ENCODE results near the gene EPSTI1. TPM values are rescaled to one million over a fixed set of nuclear protein-coding genes. Genes with fewer than 3 reads are reported as not detected.

Gene EPSTI1
- total RNA-seq, 1 donor from 2014 or later = 2.1 TPM

- Mint-ChIP-seq H3K4me1 (ENCODE audit: low read depth) (peaks cover 33% of the 10 kb centered on the region), H3K36me3 (ENCODE audit: low read depth) (peaks cover 1% of the 10 kb centered on the region), H3K4me3 (ENCODE audit: unreplicated experiment) (no peak overlapping the region), H3K27ac (ENCODE audit: unreplicated experiment) (peak overlapping the region; percentile 46), H3K27me3 (ENCODE audit: low read depth) (no peaks in the 10 kb centered on the region), H3K9me3 (ENCODE audit: low read depth) (peaks cover 3% of the 10 kb centered on the region)
- TF ChIP-seq CTCF (IDR thresholded peaks at IDR 0.05) = no peak
- no peak for DNase-seq (ENCODE audit: low spot score)
These were observed 20.2 kb downstream of the EPSTI1 start for GRCh38 chr13:42971691-42972347.

GRCh38 chr13:42970824-42971690 is 21.0 kb downstream of the EPSTI1 start:
- Mint-ChIP-seq H3K9me3 (ENCODE audit: low read depth) (peaks cover 3% of the 10 kb centered on the region), H3K27me3 (ENCODE audit: low read depth) (no peaks in the 10 kb centered on the region), H3K4me1 (ENCODE audit: low read depth) (peaks cover 33% of the 10 kb centered on the region), H3K27ac (ENCODE audit: unreplicated experiment) (peak overlapping the region; percentile 46), H3K36me3 (ENCODE audit: low read depth) (peaks cover 1% of the 10 kb centered on the region), H3K4me3 (ENCODE audit: unreplicated experiment) (no peak overlapping the region)
- DNase-seq (ENCODE audit: low spot score) = no peak
- TF ChIP-seq CTCF (IDR thresholded peaks at IDR 0.05) = peak; percentile 84

GRCh38 chr13:42969565-42970172 is 22.4 kb downstream of the EPSTI1 start:
- peaks cover 40% of the 10 kb centered on the region for H3K4me1 Mint-ChIP-seq (ENCODE audit: low read depth)
- no peak overlapping the region for H3K4me3 Mint-ChIP-seq (ENCODE audit: unreplicated experiment)
- H3K27me3 Mint-ChIP-seq (ENCODE audit: low read depth) = no peaks in the 10 kb centered on the region
- no peak overlapping the region for H3K27ac Mint-ChIP-seq (ENCODE audit: unreplicated experiment)
- peak; percentile 91 for TF ChIP-seq CTCF (IDR thresholded peaks at IDR 0.05)
- H3K9me3 Mint-ChIP-seq (ENCODE audit: low read depth) = peaks cover 3% of the 10 kb centered on the region
- H3K36me3 Mint-ChIP-seq (ENCODE audit: low read depth) = peaks cover under 1% of the 10 kb centered on the region
- DNase-seq (ENCODE audit: low spot score) = no peak

GRCh38 chr13:42968906-42969305 is 23.1 kb downstream of the EPSTI1 start:
- Mint-ChIP-seq H3K4me1 (ENCODE audit: low read depth) (peaks cover 48% of the 10 kb centered on the region), H3K27ac (ENCODE audit: unreplicated experiment) (no peak overlapping the region), H3K4me3 (ENCODE audit: unreplicated experiment) (no peak overlapping the region), H3K27me3 (ENCODE audit: low read depth) (no peaks in the 10 kb centered on the region), H3K9me3 (ENCODE audit: low read depth) (peaks cover 3% of the 10 kb centered on the region), H3K36me3 (ENCODE audit: low read depth) (no peaks in the 10 kb centered on the region)
- no peak for TF ChIP-seq CTCF (IDR thresholded peaks at IDR 0.05)
- no peak for DNase-seq (ENCODE audit: low spot score)

- Mint-ChIP-seq H3K27ac (ENCODE audit: unreplicated experiment) (no peak overlapping the region), H3K9me3 (ENCODE audit: low read depth) (peaks cover 3% of the 10 kb centered on the region), H3K36me3 (ENCODE audit: low read depth) (peaks cover 2% of the 10 kb centered on the region), H3K4me3 (ENCODE audit: unreplicated experiment) (no peak overlapping the region), H3K4me1 (ENCODE audit: low read depth) (peaks cover 54% of the 10 kb centered on the region), H3K27me3 (ENCODE audit: low read depth) (no peaks in the 10 kb centered on the region)
- DNase-seq (ENCODE audit: low spot score) = no peak
- no peak for TF ChIP-seq CTCF (IDR thresholded peaks at IDR 0.05)
These were observed 24.4 kb downstream of the EPSTI1 start for GRCh38 chr13:42967660-42968059.
